ENCODE measurements around the gene PKHD1. TPM values are rescaled to one million over a fixed set of nuclear protein-coding genes. Genes with fewer than 3 reads are reported as not detected.

Gene PKHD1
- total and polyA plus RNA-seq, 2 donors: 0.02 to 0.05 TPM

DNA sequence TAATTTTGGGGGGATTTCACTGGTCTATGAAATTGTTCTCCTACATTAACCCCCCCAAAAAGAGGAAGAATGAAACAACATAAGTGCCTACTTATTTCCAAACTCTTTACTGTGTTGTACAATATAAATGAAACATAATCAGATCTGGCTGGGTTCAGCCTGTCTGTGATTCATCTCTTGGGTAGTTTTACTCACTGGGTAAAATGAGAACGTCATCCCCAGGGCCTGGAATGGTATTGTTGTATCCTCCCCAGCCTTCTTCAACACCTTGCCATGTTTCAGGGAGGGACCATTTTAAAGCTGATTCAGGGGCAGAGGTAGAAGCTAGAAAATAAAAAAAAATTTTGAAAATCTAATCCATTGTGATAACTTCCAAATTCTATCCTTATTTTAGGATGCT lies 256.7 kb downstream of the PKHD1 start:
- H3K4me3 ChIP-seq (ENCODE audit: low read length in 2 of 2): no peak overlapping the region
- H3K27ac ChIP-seq (ENCODE audit: low read depth in 1 of 2, low read length in 1 of 2): no peak overlapping the region
- H3K27me3 ChIP-seq (ENCODE audit: control insufficient read depth in 2 of 2, insufficient read depth in 1 of 2, low read length in 1 of 2): no peaks in the 10 kb centered on the region
- DNase-seq (ENCODE audit: low read depth in 6 of 9, low spot score in 9 of 9): no peak
- H3K4me1 ChIP-seq (ENCODE audit: control insufficient read depth in 2 of 2, insufficient read depth in 2 of 2, low read length in 2 of 2): no peaks in the 10 kb centered on the region
- H3K36me3 ChIP-seq (ENCODE audit: control insufficient read depth in 2 of 2, insufficient read depth in 2 of 2, low read length in 1 of 2): no peaks in the 10 kb centered on the region
- no peaks in the 10 kb centered on the region for H3K9me3 ChIP-seq (ENCODE audit: control insufficient read depth in 2 of 2, insufficient read depth in 1 of 2, low read length in 1 of 2)
- 71% methylated on average over 1 of the region's 1 CpG for WGBS

DNA sequence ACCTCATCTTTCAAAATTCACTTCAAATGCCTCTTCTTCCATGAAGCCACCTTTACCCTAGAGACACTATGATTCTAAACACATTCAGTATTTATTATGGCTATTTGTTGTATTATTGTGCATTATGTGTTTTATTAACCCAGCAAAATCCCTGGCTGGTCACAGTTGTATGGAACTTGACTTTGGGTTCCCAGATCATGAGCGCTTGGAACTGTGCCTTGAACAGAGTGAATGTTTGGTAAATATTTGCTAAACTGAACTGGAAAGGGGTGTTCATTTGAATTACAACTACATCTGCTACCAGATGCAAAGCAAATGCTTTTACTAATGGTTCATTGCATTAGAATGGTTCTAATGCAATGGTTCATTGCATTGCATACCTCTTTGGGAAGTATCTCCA lies 259.8 kb downstream of the PKHD1 start:
- Histone ChIP-seq H3K4me3 (ENCODE audit: low read length in 2 of 2) (no peak overlapping the region), H3K9me3 (ENCODE audit: control insufficient read depth in 2 of 2, insufficient read depth in 1 of 2, low read length in 1 of 2) (no peaks in the 10 kb centered on the region), H3K4me1 (ENCODE audit: control insufficient read depth in 2 of 2, insufficient read depth in 2 of 2, low read length in 2 of 2) (no peaks in the 10 kb centered on the region), H3K27ac (ENCODE audit: low read depth in 1 of 2, low read length in 1 of 2) (no peak overlapping the region), H3K36me3 (ENCODE audit: control insufficient read depth in 2 of 2, insufficient read depth in 2 of 2, low read length in 1 of 2) (no peaks in the 10 kb centered on the region), H3K27me3 (ENCODE audit: control insufficient read depth in 2 of 2, insufficient read depth in 1 of 2, low read length in 1 of 2) (no peaks in the 10 kb centered on the region)
- no peak for DNase-seq (ENCODE audit: low read depth in 6 of 9, low spot score in 9 of 9)
- 96% methylated on average over 1 of the region's 1 CpG for WGBS

DNA sequence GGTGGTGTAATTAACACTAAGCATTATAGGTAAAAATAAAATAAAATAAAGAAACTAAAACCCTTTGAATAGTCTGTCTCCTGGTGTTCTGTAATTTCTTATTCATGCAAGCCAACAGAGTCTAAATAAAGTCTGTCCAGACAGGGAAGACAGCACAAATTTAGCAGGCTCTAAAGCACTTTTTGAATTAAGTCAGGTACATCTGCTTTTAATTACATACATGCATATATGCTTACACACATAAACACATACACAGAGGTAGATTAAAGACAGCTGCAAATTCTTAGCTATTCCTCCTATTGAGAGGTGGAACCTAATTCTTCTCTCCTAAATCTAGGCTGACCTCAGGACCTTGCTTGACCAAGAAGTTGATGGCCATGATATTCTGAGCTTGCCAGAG lies 262.5 kb downstream of the PKHD1 start:
- no peaks in the 10 kb centered on the region for H3K9me3 ChIP-seq (ENCODE audit: control insufficient read depth in 2 of 2, insufficient read depth in 1 of 2, low read length in 1 of 2)
- no peak overlapping the region for H3K4me3 ChIP-seq (ENCODE audit: low read length in 2 of 2)
- no peaks in the 10 kb centered on the region for H3K27me3 ChIP-seq (ENCODE audit: control insufficient read depth in 2 of 2, insufficient read depth in 1 of 2, low read length in 1 of 2)
- no peak for DNase-seq (ENCODE audit: low read depth in 6 of 9, low spot score in 9 of 9)
- H3K36me3 ChIP-seq (ENCODE audit: control insufficient read depth in 2 of 2, insufficient read depth in 2 of 2, low read length in 1 of 2): no peaks in the 10 kb centered on the region
- H3K27ac ChIP-seq (ENCODE audit: low read depth in 1 of 2, low read length in 1 of 2): no peak overlapping the region
- no peaks in the 10 kb centered on the region for H3K4me1 ChIP-seq (ENCODE audit: control insufficient read depth in 2 of 2, insufficient read depth in 2 of 2, low read length in 2 of 2)

DNA sequence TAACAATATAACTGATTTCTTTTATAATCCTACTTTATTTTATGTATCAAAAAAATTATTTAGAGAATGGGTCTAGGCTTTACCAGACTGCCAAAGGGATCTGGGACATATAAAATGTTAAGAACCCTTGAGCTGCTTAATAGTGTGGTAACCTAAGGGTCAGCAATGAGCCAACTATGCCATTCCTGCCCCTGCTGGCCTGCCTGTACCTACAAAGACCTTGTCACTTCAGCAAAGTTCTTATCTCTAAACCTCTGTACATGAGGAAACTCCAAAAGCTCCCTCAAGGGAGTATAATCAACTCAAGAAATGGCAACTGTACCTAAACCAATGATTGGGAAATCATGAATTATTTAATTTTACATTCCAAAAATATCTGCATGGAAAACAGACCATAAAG lies 266.9 kb downstream of the PKHD1 start:
- no peaks in the 10 kb centered on the region for H3K4me1 ChIP-seq (ENCODE audit: control insufficient read depth in 2 of 2, insufficient read depth in 2 of 2, low read length in 2 of 2)
- no peak overlapping the region for H3K27ac ChIP-seq (ENCODE audit: low read depth in 1 of 2, low read length in 1 of 2)
- H3K36me3 ChIP-seq (ENCODE audit: control insufficient read depth in 2 of 2, insufficient read depth in 2 of 2, low read length in 1 of 2): no peaks in the 10 kb centered on the region
- DNase-seq (ENCODE audit: low read depth in 6 of 9, low spot score in 9 of 9): no peak
- H3K27me3 ChIP-seq (ENCODE audit: control insufficient read depth in 2 of 2, insufficient read depth in 1 of 2, low read length in 1 of 2): no peaks in the 10 kb centered on the region
- no peaks in the 10 kb centered on the region for H3K9me3 ChIP-seq (ENCODE audit: control insufficient read depth in 2 of 2, insufficient read depth in 1 of 2, low read length in 1 of 2)
- no peak overlapping the region for H3K4me3 ChIP-seq (ENCODE audit: low read length in 2 of 2)

DNA sequence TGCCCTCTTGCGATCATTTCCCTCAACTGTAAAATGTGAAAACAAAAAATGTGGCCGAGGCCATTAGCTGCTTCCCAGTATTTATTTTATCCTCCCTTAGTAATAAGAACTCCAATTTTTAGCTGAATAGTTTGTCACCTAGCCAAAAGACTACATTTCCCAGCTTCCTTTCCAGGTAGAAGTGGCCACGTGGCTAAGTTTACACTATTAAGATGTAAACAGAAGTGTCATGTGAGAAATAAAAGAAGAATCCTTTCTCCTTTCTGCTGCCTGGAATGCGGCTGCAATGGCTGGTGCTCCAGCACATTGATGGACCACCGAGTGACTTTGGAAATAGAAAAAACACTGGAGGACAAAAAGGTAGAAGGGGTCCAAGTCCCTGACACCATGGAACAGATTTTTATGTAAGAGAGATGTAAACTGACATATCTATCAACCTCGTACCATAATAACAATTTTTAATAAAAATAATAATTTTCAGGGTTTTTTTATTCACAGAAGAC lies 268.8 kb downstream of the PKHD1 start:
- no peaks in the 10 kb centered on the region for H3K27me3 ChIP-seq (ENCODE audit: control insufficient read depth in 2 of 2, insufficient read depth in 1 of 2, low read length in 1 of 2)
- no peaks in the 10 kb centered on the region for H3K9me3 ChIP-seq (ENCODE audit: control insufficient read depth in 2 of 2, insufficient read depth in 1 of 2, low read length in 1 of 2)
- no peak overlapping the region for H3K27ac ChIP-seq (ENCODE audit: low read depth in 1 of 2, low read length in 1 of 2)
- no peaks in the 10 kb centered on the region for H3K4me1 ChIP-seq (ENCODE audit: control insufficient read depth in 2 of 2, insufficient read depth in 2 of 2, low read length in 2 of 2)
- H3K36me3 ChIP-seq (ENCODE audit: control insufficient read depth in 2 of 2, insufficient read depth in 2 of 2, low read length in 1 of 2): no peaks in the 10 kb centered on the region
- 63% methylated on average over 6 of the region's 6 CpGs for WGBS
- no peak for DNase-seq (ENCODE audit: low read depth in 6 of 9, low spot score in 9 of 9)
- no peak overlapping the region for H3K4me3 ChIP-seq (ENCODE audit: low read length in 2 of 2)

DNA sequence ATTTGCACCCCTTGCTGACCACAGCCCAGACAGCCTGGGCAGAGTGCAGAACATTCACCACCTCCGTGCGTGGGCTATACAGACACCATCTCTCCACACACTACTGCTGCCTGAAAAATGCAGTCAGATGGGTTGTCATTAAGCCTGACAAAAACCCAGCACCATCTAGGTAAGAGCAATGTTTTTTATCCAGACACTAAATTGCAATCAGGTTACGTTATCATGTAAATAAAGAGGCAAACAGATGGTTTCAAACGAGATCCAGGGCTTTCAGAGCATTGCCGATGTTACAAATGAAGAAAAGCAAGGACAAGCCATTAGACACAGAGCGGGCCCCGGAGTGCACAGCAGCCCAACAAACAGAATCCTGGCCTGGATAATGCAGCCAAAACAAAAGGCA lies 269.6 kb downstream of the PKHD1 start:
- no peaks in the 10 kb centered on the region for H3K36me3 ChIP-seq (ENCODE audit: control insufficient read depth in 2 of 2, insufficient read depth in 2 of 2, low read length in 1 of 2)
- H3K4me1 ChIP-seq (ENCODE audit: control insufficient read depth in 2 of 2, insufficient read depth in 2 of 2, low read length in 2 of 2): no peaks in the 10 kb centered on the region
- no peaks in the 10 kb centered on the region for H3K9me3 ChIP-seq (ENCODE audit: control insufficient read depth in 2 of 2, insufficient read depth in 1 of 2, low read length in 1 of 2)
- no peaks in the 10 kb centered on the region for H3K27me3 ChIP-seq (ENCODE audit: control insufficient read depth in 2 of 2, insufficient read depth in 1 of 2, low read length in 1 of 2)
- H3K27ac ChIP-seq (ENCODE audit: low read depth in 1 of 2, low read length in 1 of 2): no peak overlapping the region
- DNase-seq (ENCODE audit: low read depth in 6 of 9, low spot score in 9 of 9): no peak
- 85% methylated on average over 7 of the region's 7 CpGs for WGBS
- no peak overlapping the region for H3K4me3 ChIP-seq (ENCODE audit: low read length in 2 of 2)

DNA sequence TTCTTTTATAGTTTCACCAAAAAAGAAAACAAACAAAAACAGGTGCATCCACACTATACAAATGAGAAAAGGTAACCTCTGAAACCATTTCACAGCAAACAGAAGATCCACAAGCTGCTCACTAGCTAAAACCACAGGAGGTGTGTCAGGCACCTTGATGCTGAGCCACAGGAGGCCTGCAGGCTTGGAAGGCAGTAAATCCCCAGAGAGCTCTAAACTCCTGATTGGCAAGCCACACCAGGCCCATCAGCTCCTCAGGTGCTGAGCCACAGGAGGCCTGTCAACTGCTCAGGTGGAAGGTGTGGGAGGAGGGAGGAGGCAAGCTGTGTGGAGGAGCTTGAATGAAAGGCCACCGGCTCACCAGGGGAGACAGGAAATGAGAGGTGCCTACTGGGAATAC lies 273.0 kb downstream of the PKHD1 start:
- Histone ChIP-seq H3K9me3 (ENCODE audit: control insufficient read depth in 2 of 2, insufficient read depth in 1 of 2, low read length in 1 of 2) (no peaks in the 10 kb centered on the region), H3K4me3 (ENCODE audit: low read length in 2 of 2) (no peak overlapping the region), H3K27me3 (ENCODE audit: control insufficient read depth in 2 of 2, insufficient read depth in 1 of 2, low read length in 1 of 2) (no peaks in the 10 kb centered on the region), H3K36me3 (ENCODE audit: control insufficient read depth in 2 of 2, insufficient read depth in 2 of 2, low read length in 1 of 2) (no peaks in the 10 kb centered on the region), H3K27ac (ENCODE audit: low read depth in 1 of 2, low read length in 1 of 2) (no peak overlapping the region), H3K4me1 (ENCODE audit: control insufficient read depth in 2 of 2, insufficient read depth in 2 of 2, low read length in 2 of 2) (no peaks in the 10 kb centered on the region)
- 49% methylated on average over 1 of the region's 1 CpG for WGBS
- DNase-seq (ENCODE audit: low read depth in 6 of 9, low spot score in 9 of 9): no peak

DNA sequence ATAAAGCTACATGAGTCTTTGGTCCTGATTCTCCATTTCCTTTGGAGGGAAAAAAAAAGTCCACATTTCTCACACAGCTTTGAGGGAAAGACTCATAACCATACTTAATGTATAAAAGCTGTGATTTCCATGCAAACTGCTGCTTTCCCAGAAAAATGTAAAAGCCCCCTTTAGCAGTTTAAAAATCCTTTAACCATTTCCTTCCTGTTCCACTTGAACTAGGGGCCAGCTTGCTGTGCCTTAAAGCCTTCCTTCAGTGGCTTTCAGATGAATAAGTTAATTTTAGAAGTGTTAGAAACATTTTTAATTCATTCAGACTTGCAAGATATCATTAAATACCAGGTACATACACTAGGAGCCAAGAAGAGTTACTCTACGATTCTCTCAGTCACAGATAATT lies 273.5 kb downstream of the PKHD1 start:
- no peak overlapping the region for H3K4me3 ChIP-seq (ENCODE audit: low read length in 2 of 2)
- 38% methylated on average over 1 of the region's 1 CpG for WGBS
- H3K9me3 ChIP-seq (ENCODE audit: control insufficient read depth in 2 of 2, insufficient read depth in 1 of 2, low read length in 1 of 2): no peaks in the 10 kb centered on the region
- no peaks in the 10 kb centered on the region for H3K36me3 ChIP-seq (ENCODE audit: control insufficient read depth in 2 of 2, insufficient read depth in 2 of 2, low read length in 1 of 2)
- no peak for DNase-seq (ENCODE audit: low read depth in 6 of 9, low spot score in 9 of 9)
- no peaks in the 10 kb centered on the region for H3K27me3 ChIP-seq (ENCODE audit: control insufficient read depth in 2 of 2, insufficient read depth in 1 of 2, low read length in 1 of 2)
- H3K4me1 ChIP-seq (ENCODE audit: control insufficient read depth in 2 of 2, insufficient read depth in 2 of 2, low read length in 2 of 2): no peaks in the 10 kb centered on the region
- H3K27ac ChIP-seq (ENCODE audit: low read depth in 1 of 2, low read length in 1 of 2): no peak overlapping the region

DNA sequence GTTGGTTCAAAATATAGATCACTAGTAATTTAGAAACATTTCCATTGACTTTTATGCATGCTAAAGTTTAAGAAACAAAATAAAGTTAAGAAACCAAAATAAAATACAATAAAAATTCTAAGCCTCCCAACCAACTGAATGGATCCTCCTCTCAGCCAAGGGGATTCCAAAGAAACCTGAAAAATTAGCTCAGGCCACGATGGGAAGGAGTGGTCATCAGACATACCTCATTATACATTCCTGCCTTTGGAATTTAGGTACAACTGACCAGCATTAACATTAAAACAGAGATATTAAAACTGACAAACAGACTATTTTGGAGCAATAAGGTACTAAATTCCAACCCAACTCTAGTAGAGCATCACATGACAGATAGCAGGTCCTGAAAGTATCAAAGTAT lies 275.2 kb downstream of the PKHD1 start:
- H3K27ac ChIP-seq (ENCODE audit: low read depth in 1 of 2, low read length in 1 of 2): no peak overlapping the region
- H3K4me1 ChIP-seq (ENCODE audit: control insufficient read depth in 2 of 2, insufficient read depth in 2 of 2, low read length in 2 of 2): no peaks in the 10 kb centered on the region
- WGBS: 89% methylated on average over 1 of the region's 1 CpG
- H3K36me3 ChIP-seq (ENCODE audit: control insufficient read depth in 2 of 2, insufficient read depth in 2 of 2, low read length in 1 of 2): no peaks in the 10 kb centered on the region
- no peak for DNase-seq (ENCODE audit: low read depth in 6 of 9, low spot score in 9 of 9)
- no peaks in the 10 kb centered on the region for H3K27me3 ChIP-seq (ENCODE audit: control insufficient read depth in 2 of 2, insufficient read depth in 1 of 2, low read length in 1 of 2)
- H3K9me3 ChIP-seq (ENCODE audit: control insufficient read depth in 2 of 2, insufficient read depth in 1 of 2, low read length in 1 of 2): no peaks in the 10 kb centered on the region
- H3K4me3 ChIP-seq (ENCODE audit: low read length in 2 of 2): no peak overlapping the region

DNA sequence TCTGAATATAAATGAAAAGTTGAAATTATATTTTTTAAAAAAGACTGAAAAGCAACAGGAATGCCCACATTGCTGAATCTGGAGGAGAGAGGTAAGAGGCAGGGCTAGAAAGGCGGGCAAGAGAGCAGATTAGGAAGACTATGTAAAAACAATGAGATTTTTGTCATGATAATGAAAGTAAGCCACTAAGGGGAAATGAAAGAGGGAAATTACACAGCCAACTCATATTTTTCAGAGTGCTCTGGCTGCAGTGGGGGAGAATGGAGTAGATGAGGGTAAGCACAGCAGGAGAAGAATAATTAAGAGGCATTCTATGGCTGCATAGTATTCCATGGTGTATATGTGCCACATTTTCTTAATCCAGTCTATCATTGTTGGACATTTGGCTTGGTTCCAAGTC lies 281.9 kb downstream of the PKHD1 start:
- H3K4me3 ChIP-seq (ENCODE audit: low read length in 2 of 2): no peak overlapping the region
- H3K9me3 ChIP-seq (ENCODE audit: control insufficient read depth in 2 of 2, insufficient read depth in 1 of 2, low read length in 1 of 2): no peaks in the 10 kb centered on the region
- WGBS: 77% methylated on average over 1 of the region's 1 CpG
- H3K27me3 ChIP-seq (ENCODE audit: control insufficient read depth in 2 of 2, insufficient read depth in 1 of 2, low read length in 1 of 2): no peaks in the 10 kb centered on the region
- no peak overlapping the region for H3K27ac ChIP-seq (ENCODE audit: low read depth in 1 of 2, low read length in 1 of 2)
- no peaks in the 10 kb centered on the region for H3K4me1 ChIP-seq (ENCODE audit: control insufficient read depth in 2 of 2, insufficient read depth in 2 of 2, low read length in 2 of 2)
- no peaks in the 10 kb centered on the region for H3K36me3 ChIP-seq (ENCODE audit: control insufficient read depth in 2 of 2, insufficient read depth in 2 of 2, low read length in 1 of 2)
- DNase-seq (ENCODE audit: low read depth in 6 of 9, low spot score in 9 of 9): no peak
